GM21515 (cell line): ENCODE data around the gene ABCA7.
A peak's percentile ranks its signal among the peaks of the same experiment; 100 is the strongest.

ENCODE experiments used
- ATAC-seq: cut with Tn5 transposase; IDR thresholded peaks from one replicate; pipeline ENCODE4 v1.9.1; 2021; ENCODE audit not compliant: unreplicated experiment

Gene ABCA7

DNA sequence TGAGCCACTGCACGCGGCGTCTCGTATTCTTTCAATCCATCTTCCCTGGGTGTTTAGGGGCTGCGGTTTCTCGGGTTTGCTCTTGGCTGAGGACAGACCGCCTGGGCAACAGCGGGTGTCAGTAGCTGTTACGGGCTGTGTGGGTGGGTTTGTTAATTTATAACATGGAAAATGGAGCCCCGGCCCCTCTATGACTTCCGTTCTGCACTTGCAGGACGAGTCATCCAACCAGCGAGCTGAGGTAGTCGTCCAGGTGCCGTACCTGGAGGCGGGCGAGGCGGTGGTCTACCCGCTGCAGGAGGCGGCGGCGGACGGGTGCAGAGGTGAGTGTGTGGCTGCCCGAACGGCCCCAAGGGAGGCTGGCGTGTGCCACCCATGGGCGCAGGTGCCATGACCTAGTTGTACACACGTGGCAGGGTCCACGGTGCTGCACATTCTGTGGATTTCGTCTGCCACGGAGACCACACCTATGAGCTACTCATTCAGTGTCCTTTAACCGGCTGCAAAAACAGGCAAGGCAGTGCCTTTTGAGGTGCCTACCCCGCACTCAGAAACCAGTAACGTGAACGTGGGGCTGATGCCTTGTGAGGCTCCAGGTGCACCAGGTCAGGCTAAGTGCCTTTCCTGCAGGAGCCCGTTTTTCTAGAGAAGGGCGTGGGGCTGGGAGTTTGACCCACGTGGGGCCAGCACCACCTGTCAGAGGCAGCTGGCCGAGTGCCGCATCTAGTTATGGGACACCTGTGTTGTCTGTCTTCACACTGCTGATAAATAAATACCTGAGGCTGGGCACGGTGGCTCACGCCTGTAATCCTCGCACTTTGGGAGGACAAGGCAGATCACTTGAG lies 44.3 kb downstream of the ABCA7 start:
- no peak for ATAC-seq

DNA sequence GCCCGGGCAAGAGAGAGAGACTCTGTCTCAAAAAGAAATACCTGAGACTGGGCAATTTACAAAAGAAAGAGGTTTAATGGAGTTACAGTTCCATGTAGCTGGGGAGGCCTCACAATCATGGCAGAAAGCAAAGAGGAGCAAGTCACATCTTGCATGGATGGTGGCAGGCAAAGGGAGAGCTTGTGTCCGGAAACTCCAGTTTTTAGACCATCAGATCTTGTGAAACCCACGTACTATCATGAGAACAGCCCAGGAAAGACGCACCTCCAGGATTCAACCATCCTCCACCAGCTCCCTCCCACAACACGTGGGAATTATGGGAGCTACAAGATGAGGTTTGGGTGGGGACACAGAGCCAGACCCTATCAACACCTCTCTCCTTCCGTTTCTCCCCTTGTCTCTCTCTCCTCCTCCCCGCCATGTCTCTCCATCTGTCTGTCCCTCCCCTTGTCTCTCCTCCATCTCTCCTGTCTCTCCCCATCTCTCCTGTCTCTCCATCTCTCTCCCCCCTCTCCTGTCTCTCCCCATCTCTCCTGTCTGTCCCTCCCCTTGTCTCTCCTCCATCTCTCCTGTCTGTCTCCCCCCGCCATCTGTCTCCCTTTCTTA lies 45.2 kb downstream of the ABCA7 start:
- ATAC-seq = no peak

DNA sequence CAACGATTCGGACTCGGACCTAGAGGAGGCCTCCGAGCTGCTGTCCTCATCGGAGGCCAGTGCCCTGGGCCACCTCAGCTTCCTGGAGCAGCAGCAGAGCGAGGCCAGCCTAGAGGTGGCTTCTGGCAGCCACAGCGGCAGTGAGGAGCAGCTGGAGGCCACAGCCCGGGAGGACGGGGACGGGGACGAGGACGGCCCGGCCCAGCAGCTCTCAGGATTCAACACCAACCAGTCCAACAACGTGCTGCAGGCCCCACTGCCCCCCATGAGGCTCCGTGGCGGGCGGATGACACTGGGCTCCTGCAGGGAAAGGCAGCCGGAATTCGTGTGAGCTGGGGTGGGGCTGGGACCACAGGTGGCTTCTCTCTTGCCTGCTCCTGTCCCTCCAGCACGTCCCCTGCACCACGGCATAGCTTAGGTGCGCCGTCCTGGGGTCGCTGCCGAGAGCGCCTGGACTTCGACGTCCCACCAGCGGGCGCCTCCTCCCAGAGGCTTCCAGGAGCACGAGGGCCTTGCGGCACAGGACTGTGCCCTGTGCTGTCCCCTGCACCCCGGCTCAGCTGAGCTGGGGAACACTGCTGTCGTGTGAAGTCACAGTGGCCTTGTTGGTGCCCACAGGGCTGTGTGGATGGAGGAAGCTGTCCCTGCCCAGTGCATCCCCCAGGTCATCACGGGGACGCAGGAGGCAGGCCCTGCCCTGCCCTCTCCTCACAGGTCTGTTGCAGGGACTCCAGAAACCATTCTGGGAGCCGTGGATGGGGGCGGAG lies 46.0 kb downstream of the ABCA7 start:
- no peak for ATAC-seq

DNA sequence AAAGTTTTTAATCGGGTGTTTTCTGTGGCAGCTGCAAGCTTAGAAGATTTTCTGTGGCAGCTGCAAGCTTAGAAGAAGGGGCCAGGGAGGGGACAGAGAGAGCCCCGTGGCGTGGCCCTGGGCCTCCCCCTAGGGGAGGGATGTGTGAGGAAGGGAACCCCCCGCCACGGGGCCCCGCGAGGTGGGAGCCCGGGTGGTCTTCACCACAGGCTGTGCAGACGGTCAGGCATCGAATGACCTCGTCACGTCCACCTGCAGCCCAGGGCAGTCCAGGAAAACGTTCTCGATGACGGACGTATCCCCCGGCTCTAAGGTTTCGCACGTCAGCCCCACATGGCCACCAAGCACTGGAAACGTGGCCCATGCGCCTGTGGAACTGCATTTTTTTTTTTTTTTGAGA lies 46.7 kb downstream of the ABCA7 start:
- ATAC-seq = no peak

DNA sequence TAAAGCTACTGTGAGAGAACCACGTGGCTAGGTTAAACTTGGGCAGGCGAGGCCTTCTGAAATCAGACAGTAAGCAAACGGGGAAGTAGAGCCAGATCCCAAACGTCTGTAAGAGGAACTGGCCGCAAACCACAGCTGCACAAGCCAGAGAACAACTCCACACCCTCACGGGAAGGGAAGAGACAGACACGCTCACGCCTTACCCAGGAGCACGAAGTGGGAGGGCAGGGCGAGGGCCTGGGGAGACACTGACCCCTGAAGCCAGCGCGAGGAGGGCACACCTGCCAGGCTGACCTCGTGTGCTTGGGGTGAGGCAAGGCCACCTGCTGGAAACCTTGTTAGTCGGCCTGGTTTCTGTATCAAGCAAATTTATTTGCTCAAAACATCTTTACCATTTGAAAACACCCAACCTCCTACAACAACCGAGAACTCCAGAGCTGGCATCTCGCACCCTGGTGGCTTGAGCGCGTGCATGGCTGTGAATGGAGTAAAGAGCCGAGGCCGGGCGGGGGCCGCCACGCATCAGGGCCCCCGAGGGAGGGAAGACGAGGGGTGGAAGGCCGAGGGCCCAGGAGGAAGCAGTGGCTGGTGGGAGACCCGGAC lies 48.0 kb downstream of the ABCA7 start:
- no peak for ATAC-seq

DNA sequence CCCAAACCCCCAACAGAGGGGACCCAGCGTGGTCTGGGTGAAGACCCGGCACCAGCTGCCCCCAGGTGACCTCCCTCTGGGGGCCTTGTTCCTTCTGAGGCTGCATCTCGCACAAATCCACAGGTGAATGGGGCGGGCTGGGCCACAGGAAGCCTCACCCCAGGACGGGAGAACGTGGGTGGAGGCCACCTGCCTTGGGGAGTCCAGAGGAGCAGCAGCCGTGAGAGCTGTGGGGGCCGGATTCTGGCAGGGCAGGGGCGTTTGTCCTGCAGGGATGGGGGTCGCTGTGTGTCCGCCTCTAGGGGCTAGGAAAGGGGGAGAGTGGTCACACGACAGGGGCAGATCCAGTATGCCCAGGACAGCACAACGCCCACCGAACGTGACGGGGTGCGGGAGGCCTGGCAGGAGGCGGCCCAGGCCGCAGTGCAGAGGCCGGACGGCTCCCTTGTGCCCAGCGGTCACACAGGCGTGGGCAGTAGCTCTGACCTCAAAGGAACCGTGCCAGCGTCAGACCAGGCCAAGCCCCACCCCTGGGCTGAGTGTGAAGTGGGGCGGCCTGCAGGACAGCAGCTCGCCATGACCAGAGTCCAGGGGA lies 48.6 kb downstream of the ABCA7 start:
- no peak for ATAC-seq

DNA sequence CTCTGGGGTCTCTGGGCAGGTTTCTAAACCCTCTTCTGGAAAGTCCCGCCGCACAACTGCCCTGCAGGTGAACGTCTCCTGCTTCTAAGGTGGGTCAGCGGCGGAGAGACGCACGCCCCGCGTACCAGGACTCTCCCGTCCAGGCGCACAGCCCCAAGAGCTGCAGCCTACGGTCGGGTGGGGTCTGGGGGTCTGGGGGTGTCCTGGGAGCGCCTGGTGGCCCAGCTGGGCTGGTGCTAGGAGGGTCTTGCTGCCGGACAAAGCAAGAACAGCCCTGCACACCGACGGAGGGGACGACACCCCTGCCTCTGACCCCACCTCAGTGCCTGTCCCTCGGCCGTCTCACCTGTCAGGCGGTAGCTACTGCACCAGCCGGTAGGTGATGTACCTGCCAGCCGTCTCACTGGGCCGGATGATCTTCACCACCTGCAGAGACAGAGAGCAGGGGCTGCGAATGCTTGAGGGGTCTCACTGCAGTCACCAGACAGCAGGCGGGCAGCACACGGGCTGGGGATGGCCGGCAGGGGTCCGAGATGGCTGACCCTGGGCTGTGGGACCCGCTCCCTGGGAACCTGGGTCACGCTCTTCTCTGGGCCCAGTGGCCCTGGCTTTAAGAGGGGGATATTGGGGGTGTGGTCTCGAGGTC lies 49.3 kb downstream of the ABCA7 start:
- ATAC-seq = no peak

DNA sequence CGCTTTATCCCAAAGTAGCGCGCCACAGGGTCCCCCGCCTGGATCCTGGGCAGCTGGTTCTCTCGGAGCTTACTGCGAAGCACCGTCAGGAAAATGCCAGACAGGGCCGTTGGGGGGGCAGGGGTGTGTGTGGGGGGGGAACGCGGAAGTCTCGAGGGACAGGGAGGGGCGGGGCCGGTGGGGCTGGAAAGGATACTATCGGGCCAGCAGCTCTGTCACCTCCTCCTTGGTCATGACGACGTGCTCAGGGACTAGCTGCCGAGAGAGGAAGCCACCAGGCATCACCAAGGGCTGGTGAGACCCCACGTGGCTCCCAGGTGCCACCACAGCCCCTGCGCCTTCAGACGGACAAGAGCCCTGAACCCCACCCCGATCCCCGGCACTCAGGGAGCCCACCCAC lies 50.0 kb downstream of the ABCA7 start:
- no peak for ATAC-seq

DNA sequence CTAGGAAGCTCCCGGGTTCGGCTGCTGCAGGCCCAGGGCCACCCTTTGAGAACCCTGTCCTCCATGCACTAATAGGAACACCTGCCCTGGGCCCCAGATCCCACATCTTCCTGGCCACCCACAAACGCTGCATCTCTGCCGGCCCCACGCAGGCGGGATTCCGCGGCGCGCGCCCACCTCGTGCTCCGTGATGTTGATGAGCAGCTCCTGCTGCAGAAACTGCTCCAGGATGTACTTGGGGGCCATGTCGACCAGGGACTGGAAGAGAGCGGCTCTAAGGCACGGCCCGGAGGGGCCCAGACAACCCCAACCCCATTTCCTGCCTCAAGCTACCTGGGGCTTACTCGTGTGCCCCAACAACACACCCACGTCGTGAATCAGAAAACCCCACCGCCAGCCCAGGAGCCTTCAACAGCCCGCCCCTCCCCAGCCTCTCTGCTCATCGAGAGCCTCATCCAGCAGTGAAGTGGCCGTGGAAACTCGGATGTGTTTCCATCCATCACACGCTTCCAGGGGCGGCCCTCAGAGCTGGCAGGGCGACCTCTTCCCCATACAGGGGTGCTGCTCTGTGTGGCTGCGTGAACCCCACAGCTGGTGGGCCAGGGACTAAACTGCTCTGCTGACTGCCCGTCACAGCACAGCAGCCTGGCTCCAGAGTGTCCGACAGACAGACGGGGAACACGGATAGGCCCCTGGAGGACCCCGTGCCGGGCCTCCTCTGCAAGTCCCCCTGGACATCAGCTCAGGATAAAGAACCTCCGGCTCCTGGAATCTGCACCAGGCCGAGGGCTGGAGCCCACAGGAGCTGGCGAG lies 51.0 kb downstream of the ABCA7 start:
- no peak for ATAC-seq

DNA sequence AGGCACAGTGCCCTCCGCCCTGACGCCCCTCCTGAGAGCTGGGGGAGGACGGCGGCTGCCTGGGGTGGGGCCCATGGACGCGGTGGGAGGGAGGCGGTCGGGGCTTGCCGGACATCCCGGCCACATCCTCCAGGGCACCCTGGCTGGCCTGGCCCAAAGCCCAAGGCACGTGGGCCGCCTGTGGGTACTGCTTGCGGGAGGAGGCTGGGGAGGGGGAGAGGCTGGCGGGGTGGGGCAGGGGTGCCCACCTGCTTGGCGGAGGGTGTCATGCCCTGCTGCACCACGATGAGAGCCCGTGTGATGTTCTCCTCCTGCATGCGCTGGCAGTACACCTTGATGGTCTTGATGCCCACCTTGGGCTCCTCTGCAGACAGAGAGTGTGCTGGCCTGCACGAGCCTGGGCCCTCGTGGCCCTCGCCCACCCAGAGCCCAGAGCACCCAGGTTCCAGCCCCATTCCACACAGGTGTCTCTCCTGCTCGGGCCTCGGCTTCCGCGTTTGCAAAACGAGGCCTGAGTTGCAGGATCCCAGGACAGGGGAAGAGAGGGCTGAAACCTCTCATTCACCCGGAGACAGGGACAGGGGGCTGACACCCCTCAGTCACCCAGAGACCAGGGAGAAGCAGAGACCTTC lies 51.8 kb downstream of the ABCA7 start:
- no peak for ATAC-seq

DNA sequence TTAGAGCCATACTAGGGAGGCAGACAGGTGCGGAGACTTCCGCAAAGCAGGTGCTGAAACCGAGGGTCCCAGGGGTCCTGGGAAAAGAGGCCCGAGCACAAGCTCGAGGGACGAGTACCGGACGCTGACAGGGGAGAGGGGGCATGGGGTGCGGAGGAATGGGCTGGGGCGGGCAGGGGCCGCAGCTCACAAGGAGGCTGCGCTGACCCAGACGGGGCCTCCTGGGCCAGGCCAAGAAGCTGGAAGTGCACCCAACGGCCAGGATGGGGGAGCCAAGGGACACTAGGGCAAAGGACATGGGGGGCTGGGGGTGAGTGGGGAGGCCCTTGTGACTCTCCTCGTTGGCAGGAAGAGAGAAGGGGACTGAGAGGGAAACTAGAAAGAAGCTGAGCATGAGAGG lies 53.4 kb downstream of the ABCA7 start:
- ATAC-seq = no peak

DNA sequence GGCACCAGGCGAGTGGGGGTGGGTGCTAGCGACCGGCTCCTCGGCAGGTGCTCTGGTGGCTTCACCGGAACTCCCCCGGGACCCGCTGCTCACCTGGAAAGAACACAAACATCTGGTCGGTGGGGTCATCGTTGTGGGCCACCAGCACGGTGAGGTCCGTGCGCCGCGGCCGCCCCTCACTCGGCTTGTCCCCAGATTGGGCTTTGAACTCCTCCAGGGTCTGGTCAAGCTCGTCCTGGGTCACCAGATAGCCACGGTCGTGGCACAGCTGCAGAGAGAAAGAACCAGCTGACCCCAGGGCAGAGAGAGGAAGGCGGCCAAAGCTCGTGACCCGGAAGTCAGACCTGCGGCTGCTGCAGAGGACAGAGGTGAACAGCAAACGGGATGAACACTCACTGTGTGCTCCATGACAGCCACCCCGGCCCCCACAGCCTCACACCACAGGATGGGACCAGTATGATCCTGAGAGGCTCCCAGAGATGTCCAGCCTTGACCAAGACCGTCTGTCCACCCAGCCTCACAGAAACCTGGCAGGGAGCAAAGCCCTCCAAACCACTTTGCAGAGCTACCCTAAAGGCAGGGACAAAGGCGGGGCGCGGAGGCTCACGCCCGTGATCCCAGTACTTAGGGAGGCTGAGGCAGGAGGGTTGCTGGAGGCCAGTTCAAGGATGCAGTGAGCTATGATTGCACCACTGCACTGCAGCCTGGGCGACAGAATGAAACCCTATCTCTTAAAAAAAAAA lies 54.1 kb downstream of the ABCA7 start:
- no peak for ATAC-seq

DNA sequence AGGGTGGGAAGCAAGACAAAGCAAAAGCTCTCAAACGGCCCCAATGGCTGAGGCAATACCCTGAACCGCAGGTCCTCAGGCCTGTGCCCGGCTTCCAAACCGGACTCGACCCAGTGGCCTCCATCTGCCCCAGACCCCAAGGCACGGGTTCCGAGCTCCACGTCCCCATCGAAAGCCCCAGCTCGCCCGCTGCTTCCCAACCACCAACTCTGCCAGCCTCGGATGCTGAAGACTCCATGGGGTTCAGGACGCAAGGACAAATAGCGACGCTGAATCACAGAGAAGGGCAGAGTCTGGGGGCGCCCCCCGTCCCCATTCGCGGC lies 54.7 kb downstream of the ABCA7 start:
- ATAC-seq = no peak

DNA sequence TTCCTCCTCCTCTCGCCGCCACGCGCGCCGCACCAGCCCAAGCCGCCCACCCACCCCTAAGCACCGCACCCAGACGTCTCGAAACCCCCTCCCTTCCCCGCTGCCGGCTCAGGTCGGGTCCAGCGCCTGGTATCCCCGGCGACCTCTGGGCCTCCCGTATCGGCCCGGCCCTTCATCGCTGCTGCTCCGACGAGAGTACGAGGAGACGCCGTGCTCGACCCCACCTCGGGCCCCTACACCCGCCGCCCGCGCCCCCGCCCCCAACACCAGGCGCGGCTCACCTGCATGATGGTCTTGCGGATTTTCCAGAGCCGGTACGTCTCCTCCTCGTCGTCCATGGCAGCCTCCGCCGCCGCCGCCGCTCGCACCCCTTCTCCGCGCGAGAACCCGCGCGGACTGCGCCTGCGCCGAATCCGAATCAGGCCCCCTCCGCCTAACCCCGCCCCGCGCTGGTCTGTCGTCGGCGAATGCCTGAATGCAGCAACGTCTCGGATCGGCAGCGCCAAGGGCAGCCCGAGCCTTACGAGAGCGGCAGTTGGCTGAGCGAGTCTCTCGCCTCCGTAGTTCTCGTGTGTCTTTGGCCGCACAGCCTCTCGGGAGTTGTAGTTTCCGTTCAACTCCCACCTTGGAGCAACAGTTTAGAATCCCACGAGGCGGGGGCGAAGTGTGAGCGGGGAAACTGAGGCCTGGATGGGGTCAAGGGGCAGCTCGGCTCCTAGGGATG lies 55.2 kb downstream of the ABCA7 start, which contains the start of gene POLR2E:
Gene POLR2E, minus strand, starts transcription at position 398 of the 724 bp plus-strand sequence. Its CDS starts 60 bp downstream, at position 338.
- peak; percentile 76 for ATAC-seq

DNA sequence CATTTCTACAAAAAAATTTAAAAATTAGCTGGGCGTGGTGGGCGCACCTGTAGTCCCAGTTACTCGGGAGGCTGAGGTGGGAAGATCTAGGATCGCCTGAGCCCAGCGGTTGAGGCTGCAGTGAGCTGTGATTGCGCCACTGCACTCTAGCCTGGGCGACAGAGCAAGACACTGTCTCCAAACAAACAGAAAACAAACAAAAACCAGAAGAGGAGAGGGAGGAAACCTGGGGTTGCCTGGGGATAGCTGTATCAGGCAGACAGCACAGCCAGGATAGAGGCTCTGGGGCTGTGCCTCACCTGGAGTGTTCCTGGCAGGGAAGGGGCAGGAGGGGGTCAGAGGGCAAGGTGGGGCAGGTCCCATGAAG lies 57.9 kb downstream of the ABCA7 start:
- no peak for ATAC-seq

DNA sequence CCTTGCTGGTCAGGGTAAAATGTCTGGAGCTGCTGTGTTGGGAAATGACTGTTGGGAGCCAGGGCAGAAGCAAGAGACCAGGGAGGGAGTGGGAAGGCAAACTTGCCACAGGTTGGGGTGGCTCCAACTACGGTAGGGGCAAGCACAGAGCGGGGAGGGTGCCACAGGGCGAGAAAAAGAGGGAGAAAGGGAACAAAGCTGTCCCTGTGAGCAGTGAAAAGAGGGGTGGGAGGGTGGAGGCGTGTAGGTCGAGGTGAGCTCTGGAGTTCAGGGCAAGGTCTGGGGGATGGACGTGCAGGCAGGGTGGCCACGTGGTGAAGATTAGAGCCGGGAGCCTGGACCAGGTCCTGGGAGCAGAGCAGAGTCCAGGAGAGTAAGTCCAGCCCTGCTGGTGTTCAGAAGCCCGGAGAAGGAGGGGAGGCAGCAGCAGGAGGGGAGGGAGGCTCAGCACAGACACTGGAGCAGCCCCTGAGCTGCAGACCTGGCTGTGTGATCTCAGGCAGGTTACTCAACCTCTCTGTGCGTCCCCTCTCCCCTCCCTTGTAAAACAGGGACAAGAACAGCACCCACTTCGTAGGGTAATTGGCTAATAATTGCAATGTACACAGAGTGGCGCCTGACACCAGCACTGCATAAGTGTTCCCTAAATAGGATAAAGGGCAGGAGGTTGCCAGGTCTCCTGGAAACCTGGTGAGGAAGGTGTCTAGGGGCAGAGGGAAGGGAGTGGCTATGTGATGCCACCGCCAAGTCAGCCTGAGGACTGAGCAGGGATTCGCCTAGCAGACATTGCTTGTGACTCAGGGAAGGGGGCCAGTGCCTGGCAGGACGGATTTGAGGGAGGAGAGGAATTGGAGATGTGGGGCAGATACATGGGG lies 58.5 kb downstream of the ABCA7 start:
- no peak for ATAC-seq

DNA sequence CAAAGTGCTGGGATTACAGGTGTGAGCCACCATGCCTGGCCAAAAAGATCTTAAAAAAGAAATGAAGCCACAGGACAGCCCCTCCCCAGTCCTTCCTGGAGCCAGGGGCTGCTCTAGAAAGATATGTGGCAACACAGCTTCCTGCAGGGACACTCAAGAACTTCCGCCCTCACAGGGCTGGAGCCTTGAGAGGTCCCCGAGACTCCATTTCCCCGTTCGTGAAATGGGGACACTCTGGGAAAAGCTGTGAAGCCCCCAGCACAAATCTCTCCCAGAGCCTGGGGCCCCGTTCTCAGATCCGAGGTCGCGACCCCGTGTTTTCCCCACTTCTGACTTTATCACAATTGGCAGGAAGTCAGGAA lies 61.4 kb downstream of the ABCA7 start:
- ATAC-seq = no peak
